Suprapubic skin (tissue), 4 donors: ENCODE data around the gene VAMP5.

Experiments used
- CTCF ChIP-seq, 2 donors: fragments of 200-600 bp in 1 of 2; fragments of 450-650 bp in 1 of 2; sonication (generic) in 1 of 2; IDR thresholded peaks; one replicate each; pipeline ENCODE4 v1.5.1; 2016 to 2019; ENCODE audit warnings: antibody characterized with exemption in 2 of 2, mild to moderate bottlenecking in 1 of 2, moderate library complexity in 1 of 2
- EP300 ChIP-seq: sonication (generic); formaldehyde crosslinking; IDR thresholded peaks from one replicate; pipeline ENCODE4 v1.6.1; 2017; ENCODE audit warnings: antibody characterized with exemption
- POLR2A ChIP-seq, 2 donors: fragments of 450-650 bp; IDR thresholded peaks; one replicate each; pipeline ENCODE4 v1.6.1; 2017; ENCODE audit warnings: antibody characterized with exemption in 2 of 2, mild to moderate bottlenecking in 2 of 2, moderate library complexity in 2 of 2
- POLR2AphosphoS5 ChIP-seq, 3 donors: sonication (generic); formaldehyde crosslinking; IDR thresholded peaks; one replicate each; pipeline ENCODE4 v1.6.1; 2017; ENCODE audit warnings: antibody characterized with exemption in 3 of 3

GRCh38 chr2:85602476-85603234 lies 18.4 kb downstream of the VAMP5 start, which contains the start of gene TMEM150A:
- peak; percentile 23 to 53 for TF ChIP-seq CTCF (IDR thresholded peaks at IDR 0.05)
- peak in 2 of 3 donors; percentile 24 to 25 for TF ChIP-seq POLR2AphosphoS5 (IDR thresholded peaks at IDR 0.05)
- peak; percentile 15 to 78 for TF ChIP-seq POLR2A (IDR thresholded peaks at IDR 0.05)
- TF ChIP-seq EP300 = no peak
